Astrocyte (in vitro differentiated cells and primary cell): ENCODE data around the gene NR2F2. TPM values are rescaled to one million over a fixed set of nuclear protein-coding genes. Genes with fewer than 3 reads are reported as not detected.

Source experiments
- DNase-seq: peaks from one replicate; pipeline ENCODE4 v3.0.0-alpha.2; 2010; ENCODE audit warnings: low read depth
- FAIRE-seq: peaks from 2 replicates; lab custom pipeline; 2011; peaks lifted over from hg19 to GRCh38; lab: Jason Lieb, UNC
- H2AFZ ChIP-seq: 2 replicates; pipeline ENCODE4 v1.6.0; 2012; ENCODE audit warnings: low read depth, low read length, inconsistent platforms
- H3K27ac ChIP-seq: 2 replicates; pipeline ENCODE4 v1.5.1; 2011; ENCODE audit warnings: low read depth, low read length, inconsistent platforms
- H3K27me3 ChIP-seq: 2 replicates; pipeline ENCODE4 v1.6.0; 2011; ENCODE audit warnings: low read length, inconsistent platforms; ENCODE audit not compliant: insufficient read depth
- H3K36me3 ChIP-seq: 2 replicates; pipeline ENCODE4 v1.5.1; 2011; ENCODE audit warnings: low read length, inconsistent platforms; ENCODE audit not compliant: insufficient read depth
- H3K4me1 ChIP-seq: 2 replicates; pipeline ENCODE4 v1.5.1; 2011; ENCODE audit warnings: low read length, inconsistent platforms; ENCODE audit not compliant: insufficient read depth
- H3K4me2 ChIP-seq: 2 replicates; pipeline ENCODE4 v1.6.0; 2012; ENCODE audit warnings: low read length, inconsistent platforms
- H3K4me3 ChIP-seq: 2 replicates; pipeline ENCODE4 v1.5.1; 2011; ENCODE audit warnings: low read depth, mild to moderate bottlenecking, low read length, inconsistent platforms; ENCODE audit not compliant: insufficient read depth
- H3K79me2 ChIP-seq: 2 replicates; pipeline ENCODE4 v1.6.0; 2012; ENCODE audit warnings: mild to moderate bottlenecking, low read length, inconsistent platforms; ENCODE audit not compliant: insufficient read depth
- H3K9ac ChIP-seq: 2 replicates; pipeline ENCODE4 v1.6.0; 2012; ENCODE audit warnings: mild to moderate bottlenecking, low read length, inconsistent platforms
- H3K9me3 ChIP-seq: 2 replicates; pipeline ENCODE4 v1.5.1; 2012; ENCODE audit warnings: low read depth, mild to moderate bottlenecking, low read length, inconsistent platforms; ENCODE audit not compliant: insufficient read depth
- H4K20me1 ChIP-seq: 2 replicates; pipeline ENCODE4 v1.6.0; 2012; ENCODE audit warnings: low read length, inconsistent platforms; ENCODE audit not compliant: insufficient read depth
- H3K27ac Mint-ChIP-seq: one replicate; pipeline ENCODE4 v1.8.0; 2021; ENCODE audit warnings: mild to moderate bottlenecking, mixed read lengths; ENCODE audit not compliant: unreplicated experiment
- H3K27me3 Mint-ChIP-seq: one replicate; pipeline ENCODE4 v1.8.0; 2021; ENCODE audit warnings: low read depth, mixed read lengths; ENCODE audit not compliant: unreplicated experiment
- H3K36me3 Mint-ChIP-seq: one replicate; pipeline ENCODE4 v1.8.0; 2021; ENCODE audit warnings: low read depth, mixed read lengths; ENCODE audit not compliant: unreplicated experiment
- H3K4me1 Mint-ChIP-seq: one replicate; pipeline ENCODE4 v1.8.0; 2021; ENCODE audit warnings: low read depth, mixed read lengths; ENCODE audit not compliant: unreplicated experiment
- H3K4me3 Mint-ChIP-seq: one replicate; pipeline ENCODE4 v1.8.0; 2021; ENCODE audit warnings: mild to moderate bottlenecking, moderate library complexity, mixed read lengths; ENCODE audit not compliant: unreplicated experiment
- H3K9me3 Mint-ChIP-seq: one replicate; pipeline ENCODE4 v1.8.0; 2021; ENCODE audit warnings: mild to moderate bottlenecking, mixed read lengths; ENCODE audit not compliant: unreplicated experiment
- EZH2 ChIP-seq: IDR thresholded peaks from 2 replicates; pipeline ENCODE4 v1.6.1; 2012; ENCODE audit warnings: mild to moderate bottlenecking, low read length, inconsistent platforms; ENCODE audit not compliant: insufficient read depth
- total RNA-seq: library from RNA; stranded (reverse); gene quantifications from 2 replicates; pipeline ENCODE4 v1.2.1, GENCODE V29; 2021
- TF ChIP-seq, protein P1 (sequence below): IDR thresholded peaks from 2 replicates; pipeline ENCODE4 v1.5.1; 2011; ENCODE audit warnings: low read depth, mild to moderate bottlenecking, inconsistent platforms, low read length, moderate library complexity; ENCODE audit not compliant: insufficient read depth

NR2F2 gene
- total RNA-seq, 1 donor from 2014 or later: 75.8 TPM

DNA sequence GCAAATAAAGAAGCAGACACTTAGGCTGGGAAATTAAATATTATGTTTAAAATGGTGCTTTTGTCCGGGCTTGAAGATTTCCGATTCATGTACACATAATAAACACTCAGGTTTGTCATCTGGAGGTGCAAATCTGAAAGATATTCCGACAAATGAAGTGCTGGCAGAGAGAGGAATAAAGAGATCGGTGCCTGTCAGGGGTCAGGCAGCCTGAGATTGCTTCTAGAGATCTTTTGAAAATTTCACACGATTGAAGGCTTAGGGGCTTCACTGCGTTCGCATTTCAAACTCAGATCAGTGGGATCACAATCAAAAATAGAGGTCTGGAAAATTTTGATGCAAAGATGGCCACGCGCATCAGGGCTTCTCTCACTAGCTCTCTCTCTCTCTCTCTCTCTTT, 33.2 kb downstream of the NR2F2 start:
- Histone ChIP-seq H3K79me2 (peaks cover 12% of the 10 kb centered on the region), H3K9me3 (peaks cover 4% of the 10 kb centered on the region), H3K4me3 (no peak overlapping the region), H3K9ac (no peak overlapping the region), H3K27me3 (peaks cover 39% of the 10 kb centered on the region), H3K27ac (peak overlapping the region; percentile 20), H4K20me1 (peaks cover 15% of the 10 kb centered on the region), H3K4me2 (peak overlapping the region; percentile 67), H2AFZ (no peak overlapping the region), H3K36me3 (no peaks in the 10 kb centered on the region), H3K4me1 (peaks cover 33% of the 10 kb centered on the region)
- peaks cover 8% of the 10 kb centered on the region for H3K9me3 Mint-ChIP-seq
- H3K4me3 Mint-ChIP-seq: no peak overlapping the region
- no peaks in the 10 kb centered on the region for H3K36me3 Mint-ChIP-seq
- TF ChIP-seq, protein P1, sequence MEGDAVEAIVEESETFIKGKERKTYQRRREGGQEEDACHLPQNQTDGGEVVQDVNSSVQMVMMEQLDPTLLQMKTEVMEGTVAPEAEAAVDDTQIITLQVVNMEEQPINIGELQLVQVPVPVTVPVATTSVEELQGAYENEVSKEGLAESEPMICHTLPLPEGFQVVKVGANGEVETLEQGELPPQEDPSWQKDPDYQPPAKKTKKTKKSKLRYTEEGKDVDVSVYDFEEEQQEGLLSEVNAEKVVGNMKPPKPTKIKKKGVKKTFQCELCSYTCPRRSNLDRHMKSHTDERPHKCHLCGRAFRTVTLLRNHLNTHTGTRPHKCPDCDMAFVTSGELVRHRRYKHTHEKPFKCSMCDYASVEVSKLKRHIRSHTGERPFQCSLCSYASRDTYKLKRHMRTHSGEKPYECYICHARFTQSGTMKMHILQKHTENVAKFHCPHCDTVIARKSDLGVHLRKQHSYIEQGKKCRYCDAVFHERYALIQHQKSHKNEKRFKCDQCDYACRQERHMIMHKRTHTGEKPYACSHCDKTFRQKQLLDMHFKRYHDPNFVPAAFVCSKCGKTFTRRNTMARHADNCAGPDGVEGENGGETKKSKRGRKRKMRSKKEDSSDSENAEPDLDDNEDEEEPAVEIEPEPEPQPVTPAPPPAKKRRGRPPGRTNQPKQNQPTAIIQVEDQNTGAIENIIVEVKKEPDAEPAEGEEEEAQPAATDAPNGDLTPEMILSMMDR: no peak
- TF ChIP-seq EZH2: no peak
- no peak overlapping the region for H3K27ac Mint-ChIP-seq
- DNase-seq: no peak
- peaks cover 2% of the 10 kb centered on the region for H3K4me1 Mint-ChIP-seq
- no peak for FAIRE-seq
- peaks cover 88% of the 10 kb centered on the region for H3K27me3 Mint-ChIP-seq

DNA sequence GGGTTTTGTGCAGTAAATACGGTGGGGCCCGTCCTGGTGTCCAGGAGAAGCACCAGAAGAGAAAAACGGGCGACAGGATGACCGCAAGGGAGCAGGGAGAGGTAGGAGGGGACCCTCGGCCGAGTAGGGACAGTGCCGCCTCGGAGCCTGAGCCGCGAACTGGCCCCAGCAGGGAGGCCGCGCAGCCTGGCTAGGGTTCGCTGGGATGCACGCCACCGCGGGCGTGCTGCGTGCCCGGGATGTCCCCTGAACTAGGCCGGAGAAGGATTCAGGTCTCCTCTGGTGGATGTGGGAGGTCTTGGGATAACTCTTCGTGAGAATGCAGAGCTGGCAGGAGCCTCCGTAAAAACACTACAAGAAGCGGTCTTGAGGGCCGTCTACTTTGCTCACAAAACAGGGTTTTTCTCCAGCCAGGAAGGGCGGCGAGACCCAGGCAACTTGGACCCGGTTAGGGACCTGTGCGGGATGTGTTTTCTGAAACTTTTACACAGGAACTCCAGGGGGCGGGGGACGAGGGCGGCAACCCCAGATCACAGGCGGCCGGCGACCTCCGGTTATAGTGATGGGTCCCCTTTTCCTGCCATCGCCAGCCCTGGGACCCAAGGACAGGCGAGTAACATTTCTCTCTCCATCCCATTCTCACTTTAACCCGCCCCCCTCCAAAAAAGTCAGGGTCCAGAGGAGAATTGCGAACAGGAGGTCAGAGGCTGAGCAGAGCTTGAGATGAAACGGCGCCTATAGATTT, 35.5 kb downstream of the NR2F2 start:
- H3K4me2 ChIP-seq: peak overlapping the region; percentile 70
- peaks cover 13% of the 10 kb centered on the region for H3K9me3 Mint-ChIP-seq
- no peaks in the 10 kb centered on the region for H3K36me3 Mint-ChIP-seq
- peak overlapping the region; percentile 46 for H3K9ac ChIP-seq
- no peak overlapping the region for H3K4me3 ChIP-seq
- no peak overlapping the region for H3K4me3 Mint-ChIP-seq
- H3K27me3 Mint-ChIP-seq: peaks cover 96% of the 10 kb centered on the region
- FAIRE-seq (no peak), DNase-seq (no peak)
- no peak overlapping the region for H3K27ac Mint-ChIP-seq
- peaks cover 24% of the 10 kb centered on the region for H3K4me1 ChIP-seq
- H3K36me3 ChIP-seq: no peaks in the 10 kb centered on the region
- H3K27me3 ChIP-seq: peaks cover 46% of the 10 kb centered on the region
- H3K27ac ChIP-seq: no peak overlapping the region
- peaks cover 2% of the 10 kb centered on the region for H3K4me1 Mint-ChIP-seq
- H4K20me1 ChIP-seq: peaks cover 18% of the 10 kb centered on the region
- H2AFZ ChIP-seq: peak overlapping the region; percentile 28
- peaks cover 4% of the 10 kb centered on the region for H3K9me3 ChIP-seq
- H3K79me2 ChIP-seq: no peaks in the 10 kb centered on the region
- TF ChIP-seq, protein P1: no peak
- TF ChIP-seq EZH2: peak; percentile 73

DNA sequence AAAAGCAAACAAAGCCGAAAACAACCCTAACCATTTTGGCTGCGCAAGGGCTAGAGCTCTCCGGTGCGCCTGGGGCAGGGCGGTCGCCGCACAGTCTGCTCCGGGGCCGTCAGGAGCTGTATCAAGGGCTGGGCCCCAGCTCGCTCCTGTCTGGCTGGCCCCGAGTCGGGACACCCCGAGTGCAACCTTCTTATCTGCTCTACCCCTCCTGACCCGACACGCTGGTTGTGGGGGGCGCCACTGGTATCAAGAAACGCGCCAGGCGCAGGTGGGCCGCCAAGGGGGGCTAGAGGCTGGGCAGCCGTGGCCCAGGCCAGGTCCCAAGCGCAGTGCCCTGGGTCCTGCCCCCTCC, 36.0 kb downstream of the NR2F2 start:
- no peak for FAIRE-seq
- Mint-ChIP-seq H3K27me3 (peaks cover 94% of the 10 kb centered on the region), H3K36me3 (no peaks in the 10 kb centered on the region)

More for the DNA sequence above, 36.0 kb downstream of the NR2F2 start:
- peak overlapping the region; percentile 28 for H2AFZ ChIP-seq
- no peak overlapping the region for H3K9ac ChIP-seq
- Mint-ChIP-seq H3K4me1 (peaks cover 2% of the 10 kb centered on the region), H3K4me3 (no peak overlapping the region), H3K9me3 (peaks cover 13% of the 10 kb centered on the region), H3K27ac (no peak overlapping the region)
- peaks cover 21% of the 10 kb centered on the region for H3K4me1 ChIP-seq
- DNase-seq: no peak
- H3K27ac ChIP-seq: no peak overlapping the region
- H3K9me3 ChIP-seq: peaks cover 4% of the 10 kb centered on the region
- H3K27me3 ChIP-seq: peaks cover 44% of the 10 kb centered on the region
- peak overlapping the region; percentile 70 for H3K4me2 ChIP-seq
- H4K20me1 ChIP-seq: peaks cover 18% of the 10 kb centered on the region
- H3K4me3 ChIP-seq: no peak overlapping the region
- TF ChIP-seq, protein P1: no peak
- no peak for TF ChIP-seq EZH2
- no peaks in the 10 kb centered on the region for H3K79me2 ChIP-seq
- no peaks in the 10 kb centered on the region for H3K36me3 ChIP-seq
